ENCODE results near the gene RHBDL2.

GRCh38 chr1:38919130-38919529, 22.5 kb downstream of the RHBDL2 start:
- TF ChIP-seq CTCF (IDR thresholded peaks at IDR 0.05) (peak in 2 of 4 experiments; percentile 8 to 25), POLR2A (IDR thresholded peaks at IDR 0.05) (no peak), POLR2AphosphoS5 (IDR thresholded peaks at IDR 0.05) (no peak)

All from gastroesophageal sphincter (tissue), 3 donors.